GM19239 (cell line): ENCODE measurements around the gene SERPINA12.
"Not testable (repeated sequence)": the region's sequence is repeated elsewhere in the genome, so short reads cannot be mapped to it uniquely, and the experiment has no call there.

ENCODE experiments used
- DNase-seq: peaks from one replicate; pipeline ENCODE4 v3.0.0; 2011; ENCODE audit warnings: low spot score; ENCODE audit not compliant: insufficient read length
- FAIRE-seq: peaks from 2 replicates; lab custom pipeline; 2011; peaks lifted over from hg19 to GRCh38; lab: Jason Lieb, UNC

SERPINA12 gene

GRCh38 chr14:94499673-94500072, 9.6 kb downstream of the SERPINA12 start:
- no peak for DNase-seq

DNA sequence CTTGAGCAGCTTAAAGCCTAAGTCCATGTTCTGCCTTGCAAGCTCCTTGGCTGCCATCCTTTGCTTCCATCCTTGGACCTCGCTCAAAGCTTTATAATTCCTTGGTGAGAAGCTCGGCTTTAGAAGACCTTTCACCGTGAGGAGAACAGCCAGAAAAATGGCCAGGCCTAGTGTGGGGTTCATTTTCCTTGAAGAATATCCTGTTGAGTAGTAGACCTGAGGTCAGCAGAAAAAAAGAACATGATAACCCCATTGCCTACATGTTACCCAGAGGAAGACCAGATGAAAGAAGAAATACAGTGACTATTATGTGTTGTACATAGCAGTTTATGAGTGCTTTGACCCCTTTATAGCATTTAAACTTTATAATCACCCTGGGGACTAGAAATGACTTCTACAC, 11.1 kb downstream of the SERPINA12 start:
- DNase-seq (no peak), FAIRE-seq (no peak)

More at GRCh38 chr14:94499673-94500072, 9.6 kb downstream of the SERPINA12 start:
- FAIRE-seq: no peak

DNA sequence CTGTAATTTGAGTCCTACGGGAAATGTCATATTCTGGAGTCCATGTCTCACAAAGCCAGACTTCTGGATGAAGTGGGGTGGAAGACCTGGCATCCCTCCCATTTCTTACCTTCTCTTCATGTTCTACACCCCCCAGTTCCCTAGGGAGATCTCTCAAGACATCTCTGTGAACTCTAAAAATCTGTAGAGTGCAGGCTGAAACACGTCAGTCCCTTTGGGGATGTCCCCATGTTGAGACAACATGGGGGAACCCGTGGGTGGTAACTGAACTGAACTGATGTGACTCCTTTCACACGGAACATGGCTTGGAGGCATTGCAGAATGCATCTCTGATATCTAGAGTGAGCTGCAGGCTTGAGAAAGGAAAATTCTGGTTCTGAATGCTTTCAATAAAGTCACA, 15.2 kb downstream of the SERPINA12 start:
- no peak for DNase-seq
- no peak for FAIRE-seq

GRCh38 chr14:94491511-94491910, 17.8 kb downstream of the SERPINA12 start:
- FAIRE-seq (no peak), DNase-seq (no peak)

- DNase-seq: no peak
- no peak for FAIRE-seq
These were observed 19.9 kb downstream of the SERPINA12 start for GRCh38 chr14:94489336-94489735.

- FAIRE-seq (no peak), DNase-seq (no peak)
These were observed 22.4 kb downstream of the SERPINA12 start for GRCh38 chr14:94486883-94487282.

- no peak for FAIRE-seq
- peak; percentile 67 for DNase-seq
These were observed 23.1 kb downstream of the SERPINA12 start for GRCh38 chr14:94485944-94486841.

DNA sequence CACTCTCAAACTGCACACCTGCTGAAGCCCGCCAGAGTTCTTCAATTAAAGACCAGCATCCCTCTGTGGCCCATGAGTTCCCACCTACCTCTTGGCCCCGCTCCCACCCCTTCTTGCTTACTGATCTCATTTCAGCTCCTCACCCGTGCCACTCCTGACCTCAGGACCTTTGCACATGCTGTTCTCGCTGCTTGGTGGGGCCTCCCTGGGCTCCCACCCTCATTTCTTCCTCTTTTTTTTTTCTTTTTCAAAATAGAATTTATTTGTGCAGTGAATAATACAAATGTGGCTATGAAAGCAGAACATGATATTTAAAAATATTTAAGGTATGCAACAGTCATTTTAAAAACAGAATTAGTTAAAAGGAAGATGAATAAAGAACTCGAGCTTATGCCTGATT, 24.8 kb downstream of the SERPINA12 start:
- no peak for DNase-seq
- no peak for FAIRE-seq

DNA sequence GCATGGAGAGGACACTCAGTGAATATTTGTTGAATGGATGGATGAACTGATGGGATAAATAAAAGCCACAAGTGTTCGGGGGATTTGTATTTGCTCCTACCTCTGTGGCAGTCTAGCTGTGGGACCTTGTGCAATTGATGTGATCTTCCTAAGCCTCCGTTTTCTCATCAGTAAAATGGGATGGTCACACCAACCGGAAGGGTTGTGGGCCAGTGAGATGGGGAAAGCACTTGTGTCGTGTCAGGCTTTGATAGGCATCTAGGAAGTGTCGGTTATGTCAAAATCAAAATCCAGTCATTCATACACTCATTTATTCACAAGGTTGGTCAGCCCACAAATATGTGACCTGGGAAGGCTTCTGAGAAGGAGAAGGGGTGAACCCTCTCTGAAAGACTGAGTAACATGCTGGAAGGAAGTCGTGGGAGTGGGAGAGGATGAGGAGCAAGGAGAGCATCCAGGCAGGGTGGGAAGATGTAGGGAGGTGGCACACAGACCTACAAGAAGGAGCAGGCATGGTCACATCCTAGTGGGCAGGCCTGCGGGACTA, 25.5 kb downstream of the SERPINA12 start:
- no peak for DNase-seq
- FAIRE-seq: no peak

DNA sequence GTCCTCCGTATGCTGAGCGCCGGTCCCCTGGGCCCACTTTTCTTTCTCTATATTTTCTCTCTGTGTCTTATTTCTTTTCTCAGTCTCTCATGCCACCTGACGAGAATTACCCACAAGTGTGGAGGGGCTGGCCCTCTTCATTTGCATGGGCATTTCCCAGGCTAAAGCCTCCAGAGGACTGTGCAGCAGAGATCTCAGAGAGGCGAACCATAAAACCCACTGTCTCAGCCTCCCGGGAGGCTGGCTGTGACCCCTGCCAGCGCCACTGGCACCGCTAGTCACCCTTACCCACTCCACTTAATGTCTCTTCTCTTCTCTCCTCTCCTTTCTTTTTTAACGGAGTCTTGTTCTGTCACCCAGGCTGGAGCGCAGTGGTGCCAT, 26.2 kb downstream of the SERPINA12 start:
- FAIRE-seq: no peak

DNA sequence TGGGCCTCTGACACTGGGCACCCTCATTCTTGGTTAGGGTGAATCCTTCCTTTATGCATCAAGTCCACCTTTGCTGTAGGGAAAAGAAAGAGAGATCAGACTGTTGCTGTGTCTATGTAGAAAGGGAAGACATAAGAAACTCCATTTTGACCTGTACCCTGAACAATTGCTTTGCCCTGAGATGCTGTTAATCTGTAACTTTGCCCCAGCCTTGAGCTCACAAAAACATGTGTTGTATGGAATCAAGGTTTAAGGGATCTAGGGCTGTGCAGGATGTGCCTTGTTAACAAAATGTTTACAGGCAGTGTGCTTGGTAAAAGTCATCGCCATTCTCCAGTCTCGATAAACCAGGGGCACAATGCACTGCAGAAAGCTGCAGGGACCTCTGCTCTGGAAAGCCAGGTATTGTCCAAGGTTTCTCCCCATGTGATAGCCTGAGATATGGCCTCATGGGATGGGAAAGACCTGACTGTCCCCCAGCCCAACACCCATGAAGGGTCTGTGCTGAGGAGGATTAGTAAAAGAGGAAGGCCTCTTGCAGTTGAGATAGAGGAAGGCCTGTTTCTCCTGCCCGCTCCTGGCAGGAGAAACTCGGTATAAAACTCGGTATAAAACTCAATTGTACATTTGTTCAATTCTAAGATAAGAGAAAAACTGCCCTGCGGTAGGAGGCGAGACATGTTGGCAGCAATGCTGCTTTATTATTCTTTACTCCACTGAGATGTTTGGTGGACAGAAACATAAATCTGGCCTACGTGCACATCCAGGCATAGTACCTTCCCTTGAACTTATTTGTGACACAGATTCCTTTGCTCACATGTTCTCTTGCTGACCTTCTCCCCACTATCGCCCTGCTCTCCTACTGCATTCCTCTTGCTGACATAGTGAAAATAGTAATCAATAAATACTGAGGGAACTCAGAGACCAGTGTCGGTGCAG, 26.9 kb downstream of the SERPINA12 start:
- FAIRE-seq, DNase-seq: not testable (repeated sequence)

More for the DNA sequence above, 26.2 kb downstream of the SERPINA12 start:
- no peak for DNase-seq

DNA sequence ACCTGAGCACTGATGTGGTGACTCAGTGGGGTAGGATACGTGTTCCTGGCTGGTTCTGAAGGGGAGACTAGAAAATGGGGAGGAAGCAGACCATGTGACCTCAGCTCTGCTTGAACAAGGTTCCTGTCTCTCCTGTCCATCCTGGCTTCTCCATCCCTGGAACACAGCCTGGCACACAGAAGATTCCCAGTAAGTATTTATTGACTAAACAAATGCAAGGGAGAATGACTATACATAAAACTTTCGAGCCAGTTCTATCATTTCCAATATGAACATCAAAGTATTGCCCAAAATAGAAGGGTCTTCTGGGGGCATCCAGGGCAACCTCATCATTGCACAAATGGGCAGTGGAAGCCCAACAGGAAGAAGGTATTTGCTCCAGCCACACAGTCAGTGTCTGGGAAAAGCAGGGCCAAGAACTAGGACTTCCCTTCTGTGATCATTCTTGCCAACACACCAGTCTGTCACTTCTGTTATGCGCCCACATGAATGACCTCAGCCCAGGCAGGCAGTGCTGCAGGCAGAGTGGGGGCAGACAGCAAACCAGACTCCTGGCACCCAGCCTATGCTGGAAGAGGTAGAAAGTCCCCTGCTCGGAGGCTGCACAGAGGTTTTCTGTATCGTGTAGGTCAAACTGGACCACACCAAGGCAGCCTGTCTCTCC, 27.7 kb downstream of the SERPINA12 start:
- no peak for DNase-seq
- FAIRE-seq: no peak

GRCh38 chr14:94480809-94481208, 28.5 kb downstream of the SERPINA12 start:
- no peak for DNase-seq
- FAIRE-seq: no peak

DNA sequence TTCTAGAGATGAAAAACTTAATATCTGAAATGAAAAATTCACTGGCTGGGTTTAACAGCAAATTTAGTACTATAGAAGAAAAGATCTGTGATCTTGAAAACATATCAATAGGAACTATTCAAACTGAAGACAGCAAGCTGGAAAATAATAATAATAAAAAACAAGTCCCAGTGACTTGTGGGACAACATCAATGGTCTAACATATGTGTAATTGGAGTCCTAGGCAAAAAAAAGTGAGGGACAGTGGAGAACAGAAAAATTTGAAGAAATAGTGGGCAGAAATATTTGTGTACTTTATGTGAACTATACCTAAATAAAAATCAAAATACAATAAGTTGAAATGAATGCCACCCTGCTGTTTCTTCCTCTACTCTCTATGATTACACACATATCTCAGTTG, 30.8 kb downstream of the SERPINA12 start:
- no peak for FAIRE-seq
- DNase-seq: no peak

- no peak for DNase-seq
- no peak for FAIRE-seq
These were observed 33.2 kb downstream of the SERPINA12 start, which contains the start of gene SERPINA9 for GRCh38 chr14:94476023-94476422. SERPINA9 (minus strand) TSS chr14:94476197; CDS start chr14:94469840, 6,357 bp downstream.

- no peak for DNase-seq
- FAIRE-seq: no peak
These were observed 34.7 kb downstream of the SERPINA12 start for GRCh38 chr14:94474581-94475031.

DNA sequence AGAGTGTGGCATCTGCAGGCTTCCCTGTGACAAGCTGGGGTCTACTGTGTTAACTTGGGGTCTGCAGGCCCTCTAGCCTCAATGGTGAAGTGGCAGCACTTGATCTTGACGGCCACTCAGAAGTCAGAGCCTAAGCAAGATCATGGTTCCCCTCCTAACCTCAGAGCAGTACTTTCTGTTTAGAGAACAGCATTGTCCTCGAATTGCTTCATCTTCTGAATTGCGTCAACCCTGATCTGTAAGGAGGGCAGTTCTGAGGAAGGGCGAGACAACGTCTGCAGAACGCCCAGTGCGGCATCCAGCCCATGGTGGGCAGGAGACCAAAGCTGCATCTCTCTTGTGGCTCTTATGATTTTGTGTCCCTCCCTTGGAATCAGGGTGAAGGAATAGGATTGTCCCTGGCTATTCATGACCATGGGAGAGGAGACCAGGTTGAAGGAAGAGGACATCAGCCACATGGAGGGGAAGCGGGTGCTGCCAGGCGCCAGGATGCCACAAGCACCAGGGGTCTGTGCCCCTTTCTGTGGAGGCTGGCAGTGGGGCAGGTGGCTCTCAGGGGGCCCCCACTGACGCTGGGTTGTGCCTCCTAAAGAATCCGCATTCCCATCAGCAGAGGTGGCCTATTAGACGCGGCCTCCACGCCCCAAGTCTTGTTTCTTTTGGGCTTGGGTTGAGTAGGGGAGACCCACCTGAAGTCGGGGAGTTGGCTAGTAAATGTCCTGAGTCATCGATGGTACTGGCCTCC, 35.4 kb downstream of the SERPINA12 start:
- no peak for FAIRE-seq
- DNase-seq: no peak

DNA sequence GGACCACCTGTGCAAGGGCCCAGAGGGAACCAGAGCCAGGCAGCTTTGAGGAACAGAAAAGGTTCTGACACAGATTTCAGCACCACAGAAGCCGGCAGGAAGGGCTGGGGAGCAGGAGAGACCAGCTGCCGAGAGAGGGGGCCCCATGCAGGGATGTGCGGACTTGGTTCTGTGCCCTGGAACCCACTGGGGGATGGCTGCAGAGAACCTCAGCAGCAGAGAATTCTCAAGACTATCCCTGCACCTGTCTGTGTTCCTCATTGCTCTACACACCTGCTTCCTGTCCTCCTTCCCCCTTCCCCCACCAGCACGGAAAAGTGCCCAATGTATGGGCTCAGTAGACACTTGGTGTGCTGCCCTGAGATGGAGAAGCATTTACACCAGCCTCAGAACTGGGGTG, 36.4 kb downstream of the SERPINA12 start:
- no peak for FAIRE-seq
- DNase-seq: no peak

DNA sequence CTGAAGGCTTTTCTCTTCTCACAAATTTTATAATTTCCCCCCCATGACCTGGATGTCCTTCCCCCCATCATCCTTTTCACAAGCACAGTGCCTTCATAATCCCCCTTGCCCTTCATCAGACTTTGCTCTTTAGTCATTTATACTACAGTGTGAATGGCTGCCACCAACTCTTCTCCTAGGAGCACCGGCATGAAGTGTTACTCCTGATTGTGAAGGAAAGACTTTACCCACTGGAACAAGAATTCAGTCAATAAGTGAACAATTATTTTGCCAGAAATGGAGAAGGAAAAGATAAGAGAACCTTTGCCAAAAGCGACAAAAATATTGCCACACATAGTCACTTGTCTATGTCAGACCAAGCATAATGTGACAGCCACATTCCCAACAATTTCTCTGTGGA, 38.2 kb downstream of the SERPINA12 start:
- FAIRE-seq (no peak), DNase-seq (no peak)
